ENCODE data around the gene MEN1. TPM values are rescaled to one million over a fixed set of nuclear protein-coding genes. Genes with fewer than 3 reads are reported as not detected.

The MEN1 gene
- total RNA-seq, 1 experiment from 2014 or later = 61.6 TPM

- POLR2A ChIA-PET (ENCODE audit: unreplicated experiment) = no interaction called here
- H3F3A ChIP-seq (ENCODE audit: insufficient read depth, low read depth) = peaks cover 65% of the 10 kb centered on the region
- H3K4me3 ChIP-seq = no peak within 1 kb of the TSS
- CTCF ChIA-PET = interaction anchor here (0.7 kb wide), 1 partner anchor 34 kb away, joined by 5 read pairs; no protein-coding TSS in a partner anchor
- H3K36me3 ChIP-seq (ENCODE audit: low read depth) = peaks cover 16% of the 10 kb centered on the region
- peaks cover 36% of the 10 kb centered on the region for H4K20me1 ChIP-seq (ENCODE audit: insufficient read depth)
- no peak for DNase-seq
- no peaks in the 10 kb centered on the region for H3K79me2 ChIP-seq (ENCODE audit: low read depth)
- no peak for TF ChIP-seq EZH2 (IDR thresholded peaks at IDR 0.05; ENCODE audit: low read depth)
- TF ChIP-seq CTCF (conservative IDR thresholded peaks at IDR 0.05) = no peak
- no TSS peak for BruUV-seq (replicated peaks)
- no peak within 1 kb of the TSS for H3K4me2 ChIP-seq
- no peaks in the 10 kb centered on the region for H3K27me3 ChIP-seq (ENCODE audit: insufficient read depth, low read depth)
- H2AFZ ChIP-seq = no peak within 1 kb of the TSS
- H3K9me3 ChIP-seq (ENCODE audit: insufficient read depth, low read depth) = no peaks in the 10 kb centered on the region
- intact Hi-C loops (cut with micrococcal nuclease; ENCODE audit: unreplicated experiment) = no loop called here
- no peaks in the 10 kb centered on the region for H3K4me1 ChIP-seq (replicated peaks; ENCODE audit: insufficient read depth)
- no peak within 1 kb of the TSS for H3K27ac ChIP-seq
- H3K9me2 ChIP-seq (ENCODE audit: insufficient read depth) = no peaks in the 10 kb centered on the region
Observed at GRCh38 chr11:64759722-64760719, 50.3 kb downstream of the MEN1 start, which contains the start of gene PYGM. PYGM (minus strand) TSS chr11:64759974; CDS start chr11:64759898, 76 bp downstream.

- Histone ChIP-seq H3K4me3 (no peak overlapping the region), H3K9me2 (ENCODE audit: insufficient read depth) (no peaks in the 10 kb centered on the region), H3K27ac (no peak overlapping the region), H3K4me1 (replicated peaks; ENCODE audit: insufficient read depth) (no peaks in the 10 kb centered on the region), H3K27me3 (ENCODE audit: insufficient read depth, low read depth) (no peaks in the 10 kb centered on the region), H3K4me2 (no peak overlapping the region), H3F3A (ENCODE audit: insufficient read depth, low read depth) (peaks cover 57% of the 10 kb centered on the region), H3K79me2 (ENCODE audit: low read depth) (no peaks in the 10 kb centered on the region), H3K9me3 (ENCODE audit: insufficient read depth, low read depth) (no peaks in the 10 kb centered on the region), H2AFZ (no peak overlapping the region), H3K36me3 (ENCODE audit: low read depth) (peaks cover 9% of the 10 kb centered on the region; the same call in 1 of the 2 replicates), H4K20me1 (ENCODE audit: insufficient read depth) (peaks cover 28% of the 10 kb centered on the region)
- intact Hi-C loops (cut with micrococcal nuclease; ENCODE audit: unreplicated experiment) = no loop called here
- no peak for DNase-seq
- no TSS peak for BruUV-seq (replicated peaks)
- CTCF ChIA-PET = no interaction called here
- TF ChIP-seq CTCF (conservative IDR thresholded peaks at IDR 0.05) (no peak), EZH2 (IDR thresholded peaks at IDR 0.05; ENCODE audit: low read depth) (no peak)
- POLR2A ChIA-PET (ENCODE audit: unreplicated experiment) = no interaction called here
Observed at GRCh38 chr11:64759131-64759721, 51.1 kb downstream of the MEN1 start.

- peaks cover 21% of the 10 kb centered on the region for H4K20me1 ChIP-seq (ENCODE audit: insufficient read depth)
- no peak overlapping the region for H3K27ac ChIP-seq
- BruUV-seq (replicated peaks) = no TSS peak
- H3K4me3 ChIP-seq = no peak overlapping the region
- no peaks in the 10 kb centered on the region for H3K4me1 ChIP-seq (replicated peaks; ENCODE audit: insufficient read depth)
- no peaks in the 10 kb centered on the region for H3K9me3 ChIP-seq (ENCODE audit: insufficient read depth, low read depth)
- H2AFZ ChIP-seq = no peak overlapping the region
- intact Hi-C loops (cut with micrococcal nuclease; ENCODE audit: unreplicated experiment) = no loop called here
- H3K27me3 ChIP-seq (ENCODE audit: insufficient read depth, low read depth) = no peaks in the 10 kb centered on the region
- H3K9me2 ChIP-seq (ENCODE audit: insufficient read depth) = no peaks in the 10 kb centered on the region
- peaks cover 50% of the 10 kb centered on the region for H3F3A ChIP-seq (ENCODE audit: insufficient read depth, low read depth)
- CTCF ChIA-PET = no interaction called here
- TF ChIP-seq CTCF (conservative IDR thresholded peaks at IDR 0.05) = no peak
- TF ChIP-seq EZH2 (IDR thresholded peaks at IDR 0.05; ENCODE audit: low read depth) = no peak
- no peaks in the 10 kb centered on the region for H3K79me2 ChIP-seq (ENCODE audit: low read depth)
- no peak for DNase-seq
- POLR2A ChIA-PET (ENCODE audit: unreplicated experiment) = no interaction called here
- 0 out of 2 replicates have a peak, but pooled peaks cover 1% of the 10 kb centered on the region for H3K36me3 ChIP-seq (ENCODE audit: low read depth)
- H3K4me2 ChIP-seq = no peak overlapping the region
Observed at GRCh38 chr11:64758330-64759079, 51.8 kb downstream of the MEN1 start.
